HG02970 (cell line): ENCODE data around the gene OR13H1.
"Not testable (repeated sequence)": the region's sequence is repeated elsewhere in the genome, so short reads cannot be mapped to it uniquely, and the experiment has no call there.

Experiments
- ATAC-seq: cut with Tn5 transposase; IDR thresholded peaks from one replicate; pipeline ENCODE4 v1.9.1; 2021; ENCODE audit warnings: mild to moderate bottlenecking, moderate library complexity, moderate number of reproducible peaks; ENCODE audit not compliant: unreplicated experiment, low FRiP score

OR13H1 gene, protein sequence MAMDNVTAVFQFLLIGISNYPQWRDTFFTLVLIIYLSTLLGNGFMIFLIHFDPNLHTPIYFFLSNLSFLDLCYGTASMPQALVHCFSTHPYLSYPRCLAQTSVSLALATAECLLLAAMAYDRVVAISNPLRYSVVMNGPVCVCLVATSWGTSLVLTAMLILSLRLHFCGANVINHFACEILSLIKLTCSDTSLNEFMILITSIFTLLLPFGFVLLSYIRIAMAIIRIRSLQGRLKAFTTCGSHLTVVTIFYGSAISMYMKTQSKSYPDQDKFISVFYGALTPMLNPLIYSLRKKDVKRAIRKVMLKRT

DNA sequence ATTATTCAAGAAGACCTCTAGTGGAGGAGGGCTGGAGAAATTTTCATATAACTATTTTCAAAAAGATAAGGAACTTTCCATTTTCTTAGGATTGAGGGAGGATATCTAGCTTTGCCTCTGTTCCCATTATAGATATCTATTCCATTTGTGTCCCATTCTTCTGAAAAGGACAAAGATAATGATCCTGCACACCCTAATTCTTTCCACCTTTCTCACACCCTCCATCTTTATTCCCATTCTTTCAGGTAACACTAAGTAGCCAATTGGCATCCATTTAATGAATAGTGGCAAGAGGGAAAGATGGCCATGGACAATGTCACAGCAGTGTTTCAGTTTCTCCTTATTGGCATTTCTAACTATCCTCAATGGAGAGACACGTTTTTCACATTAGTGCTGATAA lies at the start of gene OR13H1:
Gene OR13H1 (plus strand): TSS at position 301 of the 400 bp plus-strand sequence. CDS start 0 bp downstream, at position 301.
- ATAC-seq, result no peak

DNA sequence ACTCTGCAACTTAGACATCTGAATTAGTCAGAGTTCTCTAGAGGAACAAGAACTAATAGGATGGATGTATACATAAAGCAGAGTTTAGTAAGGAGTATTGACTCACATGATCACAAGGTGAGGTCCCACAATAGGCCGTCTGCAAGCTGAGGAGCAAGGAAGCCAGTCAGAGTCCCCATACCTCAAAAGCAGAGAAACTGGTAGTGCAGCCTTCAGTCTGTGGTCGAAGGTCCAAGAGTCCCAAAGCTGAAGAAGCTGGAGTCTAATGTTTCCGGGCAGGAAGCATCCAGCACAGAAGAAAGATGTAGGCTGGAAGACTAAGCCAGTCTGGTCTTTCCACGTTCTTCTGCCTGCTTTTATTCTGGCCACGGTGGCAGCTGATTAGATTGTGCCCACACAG lies 42.3 kb upstream of the OR13H1 start:
- ATAC-seq, result not testable (repeated sequence)

DNA sequence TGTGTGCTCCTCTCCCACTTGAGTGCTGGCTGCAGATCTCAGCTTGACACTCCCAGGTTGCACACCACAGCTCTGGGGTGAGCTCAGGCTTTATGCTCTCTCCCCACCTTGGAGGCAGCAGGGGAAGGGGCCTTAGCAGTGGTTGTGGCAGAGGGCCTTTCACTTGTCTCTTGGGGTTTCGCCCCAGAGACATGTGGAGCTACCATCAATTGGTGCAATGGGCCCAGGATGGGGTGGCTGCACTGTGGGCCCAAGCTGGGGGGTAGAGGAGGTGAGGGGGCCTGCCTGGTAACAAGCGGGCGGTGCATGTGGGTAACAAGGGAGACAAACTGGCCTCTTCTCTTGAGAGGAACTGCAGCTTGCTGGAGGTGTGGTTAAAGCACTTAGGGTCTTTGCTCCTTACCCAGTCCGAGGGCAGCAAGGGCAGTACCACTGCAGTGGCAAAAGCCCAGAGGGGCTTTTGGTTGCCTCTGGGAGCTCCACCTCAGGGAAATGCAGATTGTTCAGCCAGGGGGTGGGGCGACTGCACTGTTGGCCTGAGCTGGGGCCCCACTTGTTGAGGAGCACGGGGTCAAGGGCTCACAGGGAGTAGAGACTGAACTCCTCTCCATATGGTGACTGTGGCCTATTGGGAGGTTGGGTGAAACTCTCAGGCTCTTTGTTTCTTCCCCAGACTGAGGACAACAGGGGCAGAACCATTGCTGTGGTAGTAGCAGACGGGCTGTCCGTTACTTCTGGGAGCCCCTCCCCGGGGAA lies 30.5 kb upstream of the OR13H1 start:
- no peak for ATAC-seq

DNA sequence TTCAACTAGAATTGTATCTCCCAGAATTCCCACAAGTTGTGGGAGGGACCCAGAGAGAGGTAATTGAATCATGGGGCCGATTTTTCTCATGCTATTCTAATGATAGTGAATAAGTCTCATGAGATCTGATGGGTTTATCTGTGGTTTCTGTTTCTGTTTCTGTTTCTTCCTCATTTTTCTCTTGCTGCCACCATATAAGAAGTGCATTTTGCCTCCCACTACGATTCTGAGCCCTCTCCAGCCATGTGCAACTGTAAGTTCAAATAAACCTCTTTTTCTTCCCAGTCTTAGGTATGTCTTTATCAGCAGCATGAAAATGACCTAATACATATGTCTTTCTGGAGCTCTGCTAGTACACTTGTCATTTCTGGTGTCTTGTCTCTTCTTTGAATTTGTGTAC lies 22.1 kb upstream of the OR13H1 start:
- ATAC-seq, result no peak

DNA sequence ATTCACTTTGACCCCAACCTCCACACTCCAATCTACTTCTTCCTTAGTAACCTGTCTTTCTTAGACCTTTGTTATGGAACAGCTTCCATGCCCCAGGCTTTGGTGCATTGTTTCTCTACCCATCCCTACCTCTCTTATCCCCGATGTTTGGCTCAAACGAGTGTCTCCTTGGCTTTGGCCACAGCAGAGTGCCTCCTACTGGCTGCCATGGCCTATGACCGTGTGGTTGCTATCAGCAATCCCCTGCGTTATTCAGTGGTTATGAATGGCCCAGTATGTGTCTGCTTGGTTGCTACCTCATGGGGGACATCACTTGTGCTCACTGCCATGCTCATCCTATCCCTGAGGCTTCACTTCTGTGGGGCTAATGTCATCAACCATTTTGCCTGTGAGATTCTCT lies 344 bp downstream of the OR13H1 start:
- no peak for ATAC-seq

DNA sequence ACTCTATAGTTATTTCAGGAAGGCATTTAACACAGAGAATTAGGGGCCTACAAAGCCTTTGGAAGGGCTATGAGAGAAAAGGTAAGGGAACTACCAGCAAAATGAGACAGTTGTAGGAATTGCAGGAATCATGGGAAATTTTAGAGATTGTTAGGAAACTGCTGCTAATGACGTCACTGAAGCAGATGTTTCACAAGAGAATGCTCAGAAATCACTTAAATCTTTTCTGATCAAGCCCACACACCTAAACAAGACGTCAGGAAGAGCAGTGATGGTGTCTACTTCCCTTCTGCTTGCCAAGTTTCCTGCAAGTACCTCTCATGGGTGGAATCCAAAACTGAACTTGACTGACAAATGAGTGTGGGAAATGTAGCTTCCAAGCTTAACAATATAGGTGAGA lies 5.1 kb downstream of the OR13H1 start:
- ATAC-seq, result no peak

DNA sequence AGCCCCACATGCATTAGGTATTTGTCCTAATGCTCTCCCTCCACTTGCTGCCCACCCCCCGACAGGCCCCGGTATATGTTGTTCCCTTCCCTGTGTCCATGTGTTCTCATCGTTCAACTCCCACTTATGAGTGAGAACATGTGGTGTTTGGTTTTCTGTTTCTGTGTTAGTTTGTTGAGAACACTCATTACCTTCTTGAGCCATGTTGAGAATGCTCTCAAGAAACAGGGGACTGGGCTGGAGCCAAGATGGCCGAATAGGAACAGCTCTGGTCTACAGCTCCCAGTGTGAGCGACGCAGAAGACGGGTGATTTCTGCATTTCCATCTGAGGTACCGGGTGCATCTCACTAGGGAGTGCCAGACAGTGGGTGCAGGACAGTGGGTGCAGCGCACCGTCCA lies 8.6 kb downstream of the OR13H1 start:
- not testable (repeated sequence) for ATAC-seq

DNA sequence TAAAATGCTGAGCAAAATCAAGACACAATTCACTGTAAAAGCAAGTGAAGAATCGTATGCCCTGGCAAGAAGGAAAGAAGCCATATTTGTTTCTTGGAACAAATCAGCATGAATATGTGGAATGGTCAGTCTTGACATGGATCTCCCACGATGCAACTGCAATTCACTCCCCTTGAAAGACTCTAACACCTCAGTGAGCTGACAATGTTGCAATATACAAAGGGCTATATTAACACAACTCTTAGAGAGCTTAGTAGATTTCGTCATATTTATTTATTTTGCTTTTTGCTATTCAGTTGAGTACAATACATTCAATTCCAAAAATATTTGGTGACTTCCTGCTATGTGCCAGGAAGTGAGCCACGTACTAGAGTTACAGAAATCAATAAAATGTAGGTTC lies 14.7 kb downstream of the OR13H1 start:
- no peak for ATAC-seq

DNA sequence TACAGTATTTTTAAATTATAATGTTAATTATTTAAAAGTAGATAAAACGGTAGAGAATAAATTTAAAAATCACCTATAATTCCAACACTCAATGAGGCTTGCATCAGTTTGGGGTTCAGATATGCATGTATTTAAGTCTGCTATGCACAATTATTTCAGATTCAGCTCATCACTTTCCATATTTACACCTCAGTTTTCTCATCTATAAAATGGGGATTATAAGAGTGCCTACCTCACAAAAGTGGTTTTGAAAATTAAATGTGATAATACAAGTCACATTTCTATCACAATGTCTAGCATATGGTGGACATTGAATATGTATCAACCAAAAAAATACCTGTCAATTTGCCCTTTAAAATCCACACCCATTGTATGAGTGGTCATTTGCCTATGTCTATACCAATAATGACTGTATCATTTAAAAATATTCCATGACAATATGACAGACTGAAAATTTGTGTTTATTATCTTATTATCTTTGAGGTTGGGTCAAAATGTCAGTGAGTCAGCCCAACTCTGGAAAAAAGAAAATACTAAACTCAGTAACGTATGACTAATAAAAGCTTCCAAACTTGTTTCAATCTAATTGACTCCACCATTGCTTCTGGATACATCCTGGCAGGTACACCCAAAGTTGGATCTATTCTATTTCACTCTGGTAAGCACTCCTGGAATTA lies 20.8 kb downstream of the OR13H1 start:
- ATAC-seq, result no peak

DNA sequence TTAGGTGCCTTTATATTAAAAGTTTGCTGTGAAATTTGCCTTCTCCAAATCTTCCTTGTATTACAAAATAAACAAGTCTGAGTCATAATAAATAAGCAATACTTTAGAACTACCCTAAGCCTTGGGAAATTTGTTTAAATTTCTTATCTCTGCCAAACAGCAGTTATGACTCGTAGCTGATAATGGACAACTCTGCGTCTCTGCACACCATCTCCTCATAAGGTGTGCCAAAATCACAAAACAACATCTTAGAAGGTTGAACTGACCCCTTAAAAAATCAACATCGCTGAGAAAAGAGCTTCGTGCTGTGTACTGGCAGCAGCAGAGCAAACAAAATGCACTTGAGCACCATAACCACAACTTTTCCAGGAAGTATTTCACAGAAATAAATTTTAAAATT lies 22.0 kb downstream of the OR13H1 start:
- no peak for ATAC-seq

DNA sequence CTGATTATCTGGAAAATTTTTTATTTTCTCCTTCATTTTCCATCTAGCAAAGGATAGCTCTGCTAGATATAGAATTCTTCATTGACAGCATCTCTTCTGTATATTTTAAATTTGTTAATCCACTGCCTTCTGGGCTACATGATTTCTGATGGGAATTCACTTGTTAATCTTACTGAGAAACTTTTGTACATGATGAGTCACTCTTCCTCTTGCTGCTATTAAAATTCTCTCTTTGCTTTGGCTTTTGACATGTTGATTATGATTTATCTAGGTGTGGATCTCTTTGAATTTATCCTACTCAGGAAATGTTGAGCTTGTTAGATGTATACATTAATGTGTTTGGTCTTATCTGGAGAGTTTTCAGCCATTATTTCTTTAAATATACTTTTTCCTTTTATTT lies 27.5 kb downstream of the OR13H1 start:
- ATAC-seq, result no peak

DNA sequence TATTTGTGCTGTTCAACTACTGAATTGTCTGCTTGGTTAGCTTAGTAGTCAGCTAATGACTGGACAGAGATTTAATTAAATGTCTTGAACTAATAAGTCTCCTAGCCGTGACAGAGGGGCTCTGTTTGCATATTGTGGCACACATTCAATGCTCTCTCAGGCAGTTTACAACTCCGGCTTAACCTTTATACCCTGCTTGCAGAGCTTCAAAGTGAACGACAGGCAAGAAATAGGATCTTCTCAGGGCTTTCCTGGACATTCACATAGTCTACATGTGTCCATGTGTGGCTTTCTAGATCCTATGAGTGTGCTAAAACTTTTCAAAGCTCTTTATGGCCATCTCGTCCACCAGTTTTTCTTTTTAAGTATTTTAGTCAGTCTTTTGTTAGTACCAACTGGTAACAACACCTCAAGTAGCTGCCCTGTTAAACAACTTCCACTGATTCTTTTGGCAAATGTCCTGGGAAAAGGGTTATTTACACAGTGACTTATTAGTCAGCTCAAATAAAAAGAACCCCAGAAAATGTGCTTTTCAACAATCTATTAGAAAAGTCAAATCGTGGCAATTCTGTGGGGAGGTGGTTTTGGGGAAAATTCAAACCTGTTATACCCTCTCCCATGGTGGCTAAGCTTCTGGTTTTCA lies 28.6 kb downstream of the OR13H1 start:
- no peak for ATAC-seq

DNA sequence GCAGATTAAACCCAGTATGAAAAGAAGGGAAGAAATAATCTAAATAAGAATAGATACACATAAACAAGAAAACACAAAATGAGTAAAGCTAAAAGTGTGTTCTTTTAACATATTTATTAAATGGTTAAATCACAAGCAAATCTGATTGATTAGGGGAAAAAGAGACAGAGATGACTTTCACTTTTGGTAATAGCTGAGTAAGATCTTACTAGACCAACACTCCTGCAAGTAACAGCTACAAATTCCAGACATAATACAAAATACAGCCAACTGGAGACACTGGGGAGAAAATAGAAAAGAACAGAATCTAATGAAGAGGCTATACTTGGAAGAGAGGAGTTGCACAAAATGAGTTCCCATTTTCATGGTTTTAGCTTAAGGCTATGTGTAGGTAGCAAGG lies 33.5 kb downstream of the OR13H1 start:
- ATAC-seq, result no peak

DNA sequence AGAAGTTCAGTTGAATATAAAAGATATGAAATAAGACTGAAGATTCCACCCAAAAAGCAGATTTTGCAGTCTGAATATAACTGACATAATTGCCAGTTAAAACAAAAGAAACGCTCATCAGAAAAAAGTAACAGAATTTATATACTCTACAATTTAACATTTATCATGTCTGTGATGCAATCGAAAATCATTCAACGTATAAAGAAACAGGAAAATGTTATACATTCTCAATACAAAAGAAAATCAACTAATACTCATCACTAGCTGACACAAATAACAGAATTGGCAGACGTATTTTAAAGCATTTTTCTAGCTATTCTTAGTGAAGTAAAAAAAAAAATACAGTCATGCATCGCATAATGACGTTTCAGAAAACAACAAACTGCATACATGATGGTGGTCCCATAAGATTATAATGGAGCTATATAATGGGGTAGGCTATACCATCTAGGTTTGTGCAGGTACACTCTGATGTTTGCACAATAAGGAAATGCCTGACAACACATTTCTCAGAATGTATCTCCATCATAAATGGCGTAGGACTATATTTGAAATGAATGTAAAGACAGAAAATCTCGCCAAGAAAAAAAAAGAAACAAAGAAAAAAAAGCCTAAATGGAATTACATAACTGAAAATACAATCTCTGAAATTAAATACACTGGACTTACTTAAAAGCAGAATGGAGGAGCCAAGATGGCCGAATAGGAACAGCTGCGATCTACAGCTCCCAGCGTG lies 34.3 kb downstream of the OR13H1 start:
- ATAC-seq, result no peak

DNA sequence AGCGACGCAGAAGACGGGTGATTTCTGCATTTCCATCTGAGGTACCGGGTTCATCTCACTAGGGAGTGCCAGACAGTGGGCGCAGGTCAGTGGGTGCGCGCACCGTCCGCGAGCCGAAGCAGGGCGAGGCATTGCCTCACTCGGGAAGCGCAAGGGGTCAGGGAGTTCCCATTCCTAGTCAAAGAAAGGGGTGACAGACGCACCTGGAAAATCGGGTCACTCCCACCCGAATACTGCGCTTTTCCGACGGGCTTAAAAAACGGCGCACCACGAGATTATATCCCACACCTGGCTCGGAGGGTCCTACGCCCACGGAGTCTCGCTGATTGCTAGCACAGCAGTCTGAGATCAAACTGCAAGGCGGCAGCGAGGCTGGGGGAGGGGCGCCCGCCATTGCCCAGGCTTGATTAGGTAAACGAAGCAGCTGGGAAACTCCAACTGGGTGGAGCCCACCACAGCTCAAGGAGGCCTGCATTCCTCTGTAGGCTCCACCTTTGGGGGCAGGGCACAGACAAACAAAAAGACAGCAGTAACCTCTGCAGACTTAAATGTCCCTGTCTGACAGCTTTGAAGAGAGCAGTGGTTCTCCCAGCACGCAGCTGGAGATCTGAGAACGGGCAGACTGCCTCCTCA lies 35.0 kb downstream of the OR13H1 start:
- not testable (repeated sequence) for ATAC-seq

DNA sequence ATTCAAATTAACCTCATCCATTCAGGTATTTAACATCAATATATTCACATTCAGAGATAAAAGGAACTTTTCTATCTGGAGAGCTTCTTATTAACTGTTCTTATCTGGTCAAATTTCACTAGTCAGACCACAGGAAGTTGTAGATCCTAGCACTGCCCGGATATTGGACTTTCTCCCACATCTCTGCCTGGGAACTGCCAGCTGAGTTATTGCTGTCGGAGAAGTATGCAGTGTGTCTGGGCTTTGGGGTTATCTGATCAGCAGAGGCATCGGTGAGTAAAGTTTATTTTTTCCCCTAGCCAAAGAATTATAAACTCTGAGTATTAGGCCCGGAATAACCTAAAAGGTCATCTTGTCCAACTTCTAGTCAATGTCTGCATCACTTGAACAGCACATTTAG lies 45.1 kb downstream of the OR13H1 start:
- no peak for ATAC-seq
